Skin of body (tissue), 2 donors: ENCODE data around the gene CLDN34. TPM values are rescaled to one million over a fixed set of nuclear protein-coding genes. Genes with fewer than 3 reads are reported as not detected.

Experiments used
- DNase-seq: peaks from one replicate; lab custom pipeline; 2025; lab: John Stamatoyannopoulos, UW
- total RNA-seq: library from RNA; depleted of rRNA; stranded (reverse); fragments of >200 nt; gene quantifications from one replicate; pipeline ENCODE4 v1.2.3, GENCODE V29; 2014

CLDN34 gene
- 0.30 TPM for total RNA-seq

GRCh38 chrX:9966775-9967408, at the start of gene CLDN34:
Gene CLDN34, plus strand, starts transcription at chrX:9967358. Its CDS starts 0 bp downstream, at chrX:9967358.
- DNase-seq: no peak

GRCh38 chrX:9917861-9918260, 49.3 kb upstream of the CLDN34 start:
- DNase-seq: no peak

GRCh38 chrX:9919632-9920172, 47.5 kb upstream of the CLDN34 start:
- DNase-seq: no peak

- DNase-seq: no peak
These were observed 45.8 kb upstream of the CLDN34 start for GRCh38 chrX:9921407-9921806.

GRCh38 chrX:9923357-9923756, 43.8 kb upstream of the CLDN34 start:
- DNase-seq: no peak

GRCh38 chrX:9926002-9926401, 41.2 kb upstream of the CLDN34 start:
- no peak for DNase-seq

- no peak for DNase-seq
These were observed 39.3 kb upstream of the CLDN34 start for GRCh38 chrX:9927698-9928482.

- DNase-seq: no peak
These were observed 31.7 kb upstream of the CLDN34 start for GRCh38 chrX:9935436-9935835.

- no peak for DNase-seq
These were observed 29.4 kb upstream of the CLDN34 start for GRCh38 chrX:9937761-9938160.

- no peak for DNase-seq
These were observed 28.6 kb upstream of the CLDN34 start for GRCh38 chrX:9938516-9938915.

- DNase-seq: no peak
These were observed 26.7 kb upstream of the CLDN34 start for GRCh38 chrX:9940421-9940820.

- no peak for DNase-seq
These were observed 25.1 kb upstream of the CLDN34 start for GRCh38 chrX:9942086-9942485.

- no peak for DNase-seq
These were observed 23.7 kb upstream of the CLDN34 start for GRCh38 chrX:9943420-9943819.

- no peak for DNase-seq
These were observed 19.9 kb upstream of the CLDN34 start for GRCh38 chrX:9947131-9947794.

GRCh38 chrX:9948406-9948805, 18.8 kb upstream of the CLDN34 start:
- no peak for DNase-seq

GRCh38 chrX:9952300-9952699, 14.9 kb upstream of the CLDN34 start:
- DNase-seq: no peak

- DNase-seq: no peak
These were observed 13.8 kb upstream of the CLDN34 start for GRCh38 chrX:9953396-9953795.

GRCh38 chrX:9955506-9955905, 11.7 kb upstream of the CLDN34 start:
- no peak for DNase-seq

- DNase-seq: no peak
These were observed 9.4 kb upstream of the CLDN34 start for GRCh38 chrX:9957743-9958142.

- no peak for DNase-seq
These were observed 9.0 kb upstream of the CLDN34 start for GRCh38 chrX:9958183-9958582.

GRCh38 chrX:9961750-9962149, 5.4 kb upstream of the CLDN34 start:
- no peak for DNase-seq

- DNase-seq: no peak
These were observed 10.5 kb downstream of the CLDN34 start for GRCh38 chrX:9977635-9978034.
